Measurements from ENCODE around the gene ZNF627.

DNA sequence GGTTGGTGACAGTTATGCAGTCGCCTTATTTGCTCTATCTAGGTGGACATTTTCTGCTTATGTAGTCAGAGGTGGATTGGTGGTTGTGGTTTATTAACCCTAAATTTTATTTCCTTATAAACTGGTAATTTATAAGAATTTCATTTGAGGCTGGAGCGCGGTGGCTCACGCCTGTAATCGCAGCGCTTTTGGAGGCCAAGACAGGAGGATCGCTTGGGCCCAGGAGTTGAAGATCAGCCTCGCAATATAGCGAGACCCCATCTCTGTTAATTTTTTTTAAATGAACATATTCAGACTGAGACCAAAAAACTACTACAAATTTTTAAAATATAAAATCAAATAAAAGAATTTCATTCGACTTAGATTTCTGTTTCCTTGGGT, 810 bp downstream of the ZNF627 start:
- TF ChIP-seq, protein P1, sequence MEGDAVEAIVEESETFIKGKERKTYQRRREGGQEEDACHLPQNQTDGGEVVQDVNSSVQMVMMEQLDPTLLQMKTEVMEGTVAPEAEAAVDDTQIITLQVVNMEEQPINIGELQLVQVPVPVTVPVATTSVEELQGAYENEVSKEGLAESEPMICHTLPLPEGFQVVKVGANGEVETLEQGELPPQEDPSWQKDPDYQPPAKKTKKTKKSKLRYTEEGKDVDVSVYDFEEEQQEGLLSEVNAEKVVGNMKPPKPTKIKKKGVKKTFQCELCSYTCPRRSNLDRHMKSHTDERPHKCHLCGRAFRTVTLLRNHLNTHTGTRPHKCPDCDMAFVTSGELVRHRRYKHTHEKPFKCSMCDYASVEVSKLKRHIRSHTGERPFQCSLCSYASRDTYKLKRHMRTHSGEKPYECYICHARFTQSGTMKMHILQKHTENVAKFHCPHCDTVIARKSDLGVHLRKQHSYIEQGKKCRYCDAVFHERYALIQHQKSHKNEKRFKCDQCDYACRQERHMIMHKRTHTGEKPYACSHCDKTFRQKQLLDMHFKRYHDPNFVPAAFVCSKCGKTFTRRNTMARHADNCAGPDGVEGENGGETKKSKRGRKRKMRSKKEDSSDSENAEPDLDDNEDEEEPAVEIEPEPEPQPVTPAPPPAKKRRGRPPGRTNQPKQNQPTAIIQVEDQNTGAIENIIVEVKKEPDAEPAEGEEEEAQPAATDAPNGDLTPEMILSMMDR (IDR thresholded peaks at IDR 0.05) = no peak
- no peak for TF ChIP-seq EP300 (IDR thresholded peaks at IDR 0.05)
- no peak for TF ChIP-seq POLR2A (IDR thresholded peaks at IDR 0.05)
- no peak for TF ChIP-seq POLR2AphosphoS5 (IDR thresholded peaks at IDR 0.05)
